K562 (cell line): ENCODE measurements around the gene DHX36. TPM values are rescaled to one million over a fixed set of nuclear protein-coding genes. Genes with fewer than 3 reads are reported as not detected.

Experiments used
- BCOR ChIP-seq: fragments of 450-650 bp; IDR thresholded peaks from 2 replicates; pipeline ENCODE4 v1.6.1; 2016
- CHD1 ChIP-seq: fragments of 200-600 bp; sonication (generic); IDR thresholded peaks from one replicate; pipeline ENCODE4 v1.6.1; 2012; ENCODE audit warnings: mild to moderate bottlenecking, moderate library complexity, low read length, inconsistent platforms
- CUX1 ChIP-seq: fragments of 200-800 bp; sonication (Bioruptor generic); IDR thresholded peaks from 2 replicates; pipeline ENCODE4 v1.6.1; 2016; ENCODE audit warnings: missing genetic modification characterization, missing compliant biosample characterization
- DDX20 ChIP-seq: fragments of 450-650 bp; IDR thresholded peaks from 2 replicates; pipeline ENCODE4 v1.6.1; 2016; ENCODE audit warnings: missing genetic modification characterization, low read depth, mild to moderate bottlenecking, missing compliant biosample characterization, moderate library complexity
- DIDO1 ChIP-seq: fragments of 450-650 bp; IDR thresholded peaks from 2 replicates; pipeline ENCODE4 v1.6.1; 2016; ENCODE audit warnings: low read depth, missing biosample characterization, missing genetic modification characterization
- ESRRA ChIP-seq: fragments of 450-650 bp; IDR thresholded peaks from 2 replicates; pipeline ENCODE4 v1.6.1; 2014; ENCODE audit warnings: low read depth, mild to moderate bottlenecking, moderate library complexity, borderline replicate concordance
- FIP1L1 ChIP-seq: fragments of 200-400 bp; formaldehyde crosslinking; IDR thresholded peaks from 2 replicates; pipeline ENCODE4 v1.6.1; 2018; ENCODE audit warnings: mild to moderate bottlenecking, low read depth, low read length; ENCODE audit not compliant: poor library complexity, severe bottlenecking
- GABPA ChIP-seq: fragments of 200-800 bp; sonication (Bioruptor generic); conservative IDR thresholded peaks from 2 replicates; pipeline ENCODE4 v1.6.1; 2016; ENCODE audit warnings: low read depth, missing genetic modification characterization, missing compliant biosample characterization
- IRF1 ChIP-seq: sonication (generic); formaldehyde crosslinking; IDR thresholded peaks from 2 replicates; pipeline ENCODE4 v1.8.0; 2022; ENCODE audit warnings: missing genetic modification reagents, mild to moderate bottlenecking, borderline replicate concordance
- KLF10 ChIP-seq: fragments of 250-450 bp; sonication (Bioruptor Pico); IDR thresholded peaks from 2 replicates; pipeline ENCODE4 v1.6.1; 2021; ENCODE audit warnings: matching md5 sums
- NFRKB ChIP-seq: fragments of 450-650 bp; IDR thresholded peaks from 2 replicates; pipeline ENCODE4 v1.6.1; 2016; ENCODE audit warnings: low read depth
- POLR2A ChIP-seq: fragments of 450-650 bp; conservative IDR thresholded peaks from 2 replicates; pipeline ENCODE4 v1.6.1; 2016
- POLR2AphosphoS2 ChIP-seq: IDR thresholded peaks from 2 replicates; pipeline ENCODE4 v1.6.1; 2012; ENCODE audit warnings: low read length, improper control_type of control experiment
- RCOR1 ChIP-seq, 2 experiments: IDR thresholded peaks; 2 replicates each; pipeline ENCODE4 v1.6.1; 2012; ENCODE audit warnings: low read depth in 2 of 2, low read length in 2 of 2, borderline replicate concordance in 1 of 2, improper control_type of control experiment in 1 of 2
- SMAD3 ChIP-seq: fragments of 450-650 bp; formaldehyde crosslinking; conservative IDR thresholded peaks from 2 replicates; pipeline ENCODE4 v1.4.0; 2020; ENCODE audit warnings: mild to moderate bottlenecking
- ZFP1 ChIP-seq: fragments of 450-650 bp; formaldehyde crosslinking; IDR thresholded peaks from 2 replicates; pipeline ENCODE4 v1.4.0; 2020; ENCODE audit warnings: mild to moderate bottlenecking, mixed read lengths
- ZNF518B ChIP-seq: fragments of 250-450 bp; sonication (Bioruptor Pico); IDR thresholded peaks from 2 replicates; pipeline ENCODE4 v1.5.0; 2021; ENCODE audit warnings: mild to moderate bottlenecking, moderate library complexity
- ZNF696 ChIP-seq: fragments of 250-450 bp; sonication (Bioruptor Pico); conservative IDR thresholded peaks from 2 replicates; pipeline ENCODE4 v1.4.0; 2020; ENCODE audit warnings: mild to moderate bottlenecking, moderate library complexity
- polyA plus RNA-seq, 8 experiments: library from polyadenylated mRNA; depleted of rRNA in 4 of 8; stranded (reverse) in 5 of 8; unstranded in 3 of 8; fragments of >200 nt; fragmentation: Nextera tagmentation in 2 of 8; fragmentation: Illumina TruSeq in 1 of 8; extraction: Ambion mirVana in 2 of 8; extraction: Trizol in 1 of 8; gene quantifications; 2 replicates each; pipeline versions ENCODE4 v1.2.1 to v1.2.3, GENCODE V29; 2011 to 2014; ENCODE audit warnings: inconsistent platforms in 1 of 8, missing spikeins in 1 of 8
- total RNA-seq, 7 experiments: library from RNA; depleted of rRNA in 6 of 7; stranded (reverse); fragments of >200 nt in 6 of 7; fragmentation: Illumina TruSeq in 2 of 7; extraction: Trizol in 2 of 7; gene quantifications; 2 replicates each; pipeline versions ENCODE4 v1.2.1 to v1.2.3, GENCODE V29; 2011 to 2021; ENCODE audit warnings: low replicate concordance in 1 of 7

The DHX36 gene
- total and polyA plus RNA-seq, 9 of the 15 experiments (the other 6 are each of a cell fraction or from before 2014, with no cell fraction given) = 44.3 to 98.7 (median 57.0) TPM

- TF ChIP-seq CUX1 (CRISPR knock-in tag) (no peak), DDX20 (tag) (no peak), SMAD3 (CRISPR knock-in tag) (no peak), KLF10 (CRISPR knock-in tag) (no peak), RCOR1 (IDR thresholded peaks at IDR 0.05; ENCODE audit: borderline replicate concordance in 1 of 2, low read depth in 2 of 2, low read length in 2 of 2) (peak in 1 of 2 experiments; percentile 40; a peak in 1 of 4 replicates), ESRRA (peak; percentile 57; the same call in 1 of the 2 replicates), ZFP1 (CRISPR knock-in tag) (no peak), FIP1L1 (no peak), POLR2A (peak; percentile 93), NFRKB (peak; percentile 87), IRF1 (no peak), ZNF518B (CRISPR knock-in tag) (no peak), CHD1 (peak; percentile 83), DIDO1 (tag) (peak; percentile 69), ZNF696 (CRISPR knock-in tag) (no peak), BCOR (peak; percentile 30; the same call in 1 of the 2 replicates), POLR2AphosphoS2 (no peak), GABPA (tag) (peak; percentile 96)
These were observed at the start of gene DHX36 (continued) for GRCh38 chr3:154323891-154324738.
